CD4-positive, alpha-beta T cell treated with Interleukin-1 beta for 1 hour (primary cell): Measurements from ENCODE around the gene RTN4IP1.
"Not testable (repeated sequence)": the region's sequence is repeated elsewhere in the genome, so short reads cannot be mapped to it uniquely, and the experiment has no call there.

Source experiments
- DNase-seq, 2 donors: peaks; one replicate each; pipeline ENCODE4 v3.0.0-alpha.2; 2020 to 2022

Gene RTN4IP1

GRCh38 chr6:106629103-106629858, at the start of gene RTN4IP1, which contains the start of gene QRSL1:
RTN4IP1 (minus strand) TSS chr6:106629498; CDS start chr6:106629021, 477 bp downstream.
QRSL1 (plus strand) TSS chr6:106629578; CDS start chr6:106629682, 104 bp downstream.
- DNase-seq: peak; percentile 90 to 95

- no peak for DNase-seq
These were observed 48.0 kb upstream of the RTN4IP1 start for GRCh38 chr6:106677282-106677681.

- no peak for DNase-seq
These were observed 45.4 kb upstream of the RTN4IP1 start for GRCh38 chr6:106674541-106675229.

GRCh38 chr6:106671651-106672050, 42.4 kb upstream of the RTN4IP1 start:
- no peak for DNase-seq

DNA sequence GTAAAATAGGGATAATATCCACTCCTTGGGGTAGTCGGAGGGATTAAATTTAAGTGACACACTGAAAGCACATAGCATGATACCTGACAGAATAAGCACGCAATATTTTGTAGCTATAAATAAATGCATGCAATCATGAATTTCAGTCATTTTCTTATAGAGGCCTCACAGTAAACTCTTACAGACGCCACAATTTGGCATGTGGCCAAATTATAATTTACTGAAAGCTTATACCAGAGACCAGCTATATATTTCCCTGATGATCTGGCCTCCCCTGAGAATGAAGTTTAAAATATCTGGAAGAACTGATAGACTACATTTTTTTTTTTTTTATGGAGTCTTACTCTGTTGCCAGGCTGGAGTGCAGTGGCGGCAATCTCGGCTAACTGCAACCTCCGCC, 40.9 kb upstream of the RTN4IP1 start:
- DNase-seq: no peak

DNA sequence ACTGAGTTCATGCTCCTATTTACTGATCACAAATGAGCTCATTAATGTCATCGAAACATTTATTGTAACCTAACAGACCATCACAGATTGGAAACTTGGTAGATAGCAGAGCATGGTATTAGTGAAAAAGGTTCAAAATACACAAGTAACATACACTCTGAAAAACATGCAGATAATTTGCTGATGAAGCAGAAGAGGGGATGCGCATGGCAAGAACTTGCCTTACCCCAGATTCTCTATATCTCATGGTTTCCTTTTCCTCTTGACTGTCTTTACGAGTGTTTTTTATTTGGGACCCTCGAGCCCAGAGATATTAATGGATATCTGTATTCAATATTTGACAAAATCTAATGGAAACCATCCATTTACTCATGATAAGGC, 37.7 kb upstream of the RTN4IP1 start:
- no peak for DNase-seq

- DNase-seq: peak in 1 of 2 donors; percentile 48
These were observed 37.2 kb upstream of the RTN4IP1 start for GRCh38 chr6:106666282-106667021.

DNA sequence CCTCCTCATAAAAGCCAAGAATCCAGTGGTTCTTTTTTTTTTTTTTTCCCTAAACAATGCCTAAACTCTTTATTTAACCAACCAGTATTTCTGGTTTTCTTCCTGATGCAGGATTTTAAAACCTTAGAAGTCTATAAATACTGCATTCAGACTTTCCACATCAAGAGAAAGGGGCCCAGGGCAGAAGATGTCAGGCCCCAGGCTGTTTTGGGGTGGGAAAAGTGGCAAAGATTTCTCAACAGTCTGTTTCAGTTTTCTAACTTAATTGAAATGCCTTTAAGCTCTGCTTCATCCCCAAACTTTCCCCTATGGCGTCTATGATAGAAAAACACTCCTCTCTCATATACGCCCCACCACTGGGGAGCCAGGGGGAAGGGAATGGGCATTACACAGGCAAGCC, 33.2 kb upstream of the RTN4IP1 start:
- no peak for DNase-seq

GRCh38 chr6:106659859-106660258, 30.6 kb upstream of the RTN4IP1 start:
- DNase-seq: no peak

- no peak for DNase-seq
These were observed 29.2 kb upstream of the RTN4IP1 start for GRCh38 chr6:106658469-106658868.

DNA sequence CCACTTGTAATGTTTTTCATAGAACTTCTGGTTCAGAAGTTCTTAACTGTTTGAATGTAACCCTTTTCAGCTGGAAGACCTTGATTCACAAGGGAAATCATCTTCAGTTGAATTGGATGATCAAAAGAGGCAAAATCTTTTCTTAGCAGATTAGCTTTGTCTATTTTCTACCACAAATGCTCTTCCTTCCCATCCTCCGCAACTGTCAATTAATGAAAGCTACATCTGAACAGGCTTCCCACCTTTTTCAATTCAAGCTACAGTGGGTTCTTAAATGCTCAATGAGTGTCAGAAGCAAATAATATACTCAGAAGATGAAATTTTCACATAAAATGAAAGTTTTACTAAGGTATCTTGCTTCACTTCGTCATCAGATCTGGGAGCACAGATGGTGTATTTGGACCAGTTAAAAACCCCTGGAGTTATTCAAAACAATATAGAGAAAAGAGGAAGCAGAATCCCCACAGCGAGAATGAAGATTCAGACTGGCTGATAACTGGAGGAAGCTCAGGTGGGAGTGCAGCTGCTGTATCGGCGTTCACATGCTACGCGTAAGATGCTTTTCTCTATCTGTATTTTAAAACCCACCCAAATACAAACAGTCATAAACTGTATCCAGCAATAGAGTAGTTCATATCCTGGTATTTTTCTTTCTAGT, 19.5 kb upstream of the RTN4IP1 start:
- peak in 1 of 2 donors; percentile 17 for DNase-seq

GRCh38 chr6:106643061-106643460, 13.8 kb upstream of the RTN4IP1 start:
- no peak for DNase-seq

- DNase-seq: no peak
These were observed 13.2 kb upstream of the RTN4IP1 start for GRCh38 chr6:106642476-106642875.

- DNase-seq: no peak
These were observed 10.5 kb upstream of the RTN4IP1 start for GRCh38 chr6:106639812-106640211.

DNA sequence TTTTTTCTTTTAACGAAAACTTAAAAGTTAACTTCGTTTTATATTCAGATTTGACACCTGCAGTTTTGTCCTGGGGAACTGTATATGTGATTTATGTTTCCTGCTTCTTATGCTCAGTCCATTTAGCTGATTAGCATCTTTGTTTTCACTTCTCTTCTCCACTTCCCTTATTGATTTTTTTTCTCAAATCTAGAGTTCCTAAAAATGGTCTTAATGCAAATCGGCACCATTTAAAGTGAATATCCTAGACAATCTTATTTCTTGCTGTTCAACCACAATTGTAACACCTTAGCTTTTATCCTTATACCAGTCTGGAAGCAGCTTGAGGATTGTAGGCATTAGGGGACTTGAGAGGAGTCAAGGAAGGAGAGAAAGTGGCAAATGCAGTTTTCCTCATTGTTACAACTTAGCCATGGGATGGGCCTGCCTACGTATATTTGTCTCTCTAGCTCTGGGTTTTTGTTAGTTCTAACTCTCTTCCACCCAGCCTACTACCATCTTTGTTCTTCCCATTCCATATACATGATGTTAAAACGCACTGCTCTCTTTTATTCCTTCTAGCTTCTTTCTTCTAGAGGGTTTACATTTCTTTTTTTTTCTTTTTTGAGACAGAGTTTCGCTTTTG, 8.5 kb upstream of the RTN4IP1 start:
- no peak for DNase-seq

- DNase-seq: no peak
These were observed 7.9 kb upstream of the RTN4IP1 start for GRCh38 chr6:106637051-106637716.

- no peak for DNase-seq
These were observed 5.3 kb upstream of the RTN4IP1 start for GRCh38 chr6:106634565-106634964.

DNA sequence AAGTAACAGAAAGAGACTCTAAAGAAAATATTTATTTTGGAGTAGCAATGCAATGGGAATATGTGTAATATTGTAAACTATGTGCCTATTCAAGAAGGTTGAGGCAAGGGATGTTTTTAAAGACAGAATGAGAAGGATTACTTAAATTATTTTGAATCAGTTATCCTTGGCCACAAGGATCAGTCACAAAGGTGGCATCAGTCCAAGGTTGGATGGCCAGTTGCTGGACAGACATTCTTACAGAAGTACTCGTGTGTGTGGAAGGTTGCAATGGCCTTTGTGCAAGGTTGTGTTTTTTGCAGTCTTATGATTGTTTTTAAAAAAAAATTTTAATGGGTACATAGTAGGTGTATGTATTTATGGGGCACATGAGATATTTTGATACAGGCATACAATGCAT, 2.0 kb upstream of the RTN4IP1 start:
- DNase-seq: no peak

- no peak for DNase-seq
These were observed 1.1 kb upstream of the RTN4IP1 start for GRCh38 chr6:106630366-106630765.

DNA sequence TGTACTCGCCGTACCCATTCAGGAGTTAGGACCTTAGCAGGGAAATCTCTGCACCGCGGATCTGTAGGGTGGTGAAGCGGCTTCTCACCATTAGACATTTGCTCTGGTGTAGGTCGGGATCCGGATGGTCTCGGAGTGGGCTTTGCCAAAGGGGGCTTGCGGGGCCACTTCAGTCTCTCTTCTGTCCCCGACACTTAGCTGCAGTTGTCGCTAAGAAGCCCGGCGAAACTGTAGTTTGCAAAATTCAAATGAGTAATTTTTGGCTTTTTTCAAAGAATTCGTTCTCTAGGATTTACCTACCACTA, 513 bp upstream of the RTN4IP1 start:
- no peak for DNase-seq

DNA sequence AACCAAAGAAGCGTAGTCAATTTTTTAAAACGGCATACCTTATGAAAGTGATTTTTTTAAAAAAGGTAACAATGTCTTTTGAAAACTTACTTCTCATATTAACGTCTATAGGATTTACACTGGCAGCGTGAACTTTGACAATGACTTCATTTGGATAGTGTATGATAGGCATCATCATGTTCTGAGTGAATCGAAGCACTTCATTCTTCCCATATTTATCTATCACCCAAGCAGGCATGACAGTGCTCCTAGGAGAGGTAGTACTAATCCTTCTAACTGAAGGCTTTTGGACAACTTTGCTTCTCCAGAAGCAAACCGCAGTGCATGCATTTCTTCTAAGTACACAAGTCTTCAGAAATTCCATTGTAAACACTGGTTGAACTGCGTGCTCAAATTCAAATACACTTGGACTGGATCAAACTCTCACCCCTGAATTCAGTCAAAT, 618 bp downstream of the RTN4IP1 start:
- no peak for DNase-seq

GRCh38 chr6:106627760-106628159, 1.5 kb downstream of the RTN4IP1 start:
- not testable (repeated sequence) for DNase-seq
